Ishikawa (cell line): Measurements from ENCODE around the gene PREP.

Source experiments
- CEBPB ChIP-seq: IDR thresholded peaks from 2 replicates; pipeline ENCODE4 v1.6.1; 2012
- CREB1 ChIP-seq: IDR thresholded peaks from 2 replicates; pipeline ENCODE4 v1.6.1; 2012; ENCODE audit warnings: low read depth
- EGR1 ChIP-seq: IDR thresholded peaks from 2 replicates; pipeline ENCODE4 v1.6.1; 2012
- EP300 ChIP-seq: IDR thresholded peaks from 2 replicates; pipeline ENCODE4 v1.6.1; 2012; ENCODE audit warnings: borderline replicate concordance
- FOXM1 ChIP-seq: IDR thresholded peaks from 2 replicates; pipeline ENCODE4 v1.6.1; 2012; ENCODE audit warnings: low read depth, borderline replicate concordance
- NFIC ChIP-seq: IDR thresholded peaks from 2 replicates; pipeline ENCODE4 v1.6.1; 2012
- RAD21 ChIP-seq: IDR thresholded peaks from 2 replicates; pipeline ENCODE4 v1.6.1; 2012; ENCODE audit warnings: low read depth
- TAF1 ChIP-seq: IDR thresholded peaks from 2 replicates; pipeline ENCODE4 v1.6.1; 2012; ENCODE audit warnings: low read depth, mild to moderate bottlenecking
- TCF12 ChIP-seq: IDR thresholded peaks from 2 replicates; pipeline ENCODE4 v1.6.1; 2012; ENCODE audit warnings: low read depth
- TEAD4 ChIP-seq: IDR thresholded peaks from 2 replicates; pipeline ENCODE4 v1.6.1; 2012
- USF1 ChIP-seq: IDR thresholded peaks from 2 replicates; pipeline ENCODE4 v1.6.1; 2012
- YY1 ChIP-seq: IDR thresholded peaks from 2 replicates; pipeline ENCODE4 v1.6.1; 2012; ENCODE audit warnings: low read depth
- ZBTB7A ChIP-seq: IDR thresholded peaks from 2 replicates; pipeline ENCODE4 v1.6.1; 2012; ENCODE audit warnings: low read depth
- TF ChIP-seq, protein P1 (sequence below): IDR thresholded peaks from 2 replicates; pipeline ENCODE4 v1.6.1; 2012; ENCODE audit warnings: low read depth, mild to moderate bottlenecking
- TF ChIP-seq, protein P2 (sequence below): IDR thresholded peaks from 2 replicates; pipeline ENCODE4 v1.6.1; 2012

Gene PREP

GRCh38 chr6:105401247-105402089 is 1.4 kb downstream of the PREP start:
- TF ChIP-seq EGR1 = no peak
- no peak for TF ChIP-seq CEBPB
- TF ChIP-seq, protein P1, sequence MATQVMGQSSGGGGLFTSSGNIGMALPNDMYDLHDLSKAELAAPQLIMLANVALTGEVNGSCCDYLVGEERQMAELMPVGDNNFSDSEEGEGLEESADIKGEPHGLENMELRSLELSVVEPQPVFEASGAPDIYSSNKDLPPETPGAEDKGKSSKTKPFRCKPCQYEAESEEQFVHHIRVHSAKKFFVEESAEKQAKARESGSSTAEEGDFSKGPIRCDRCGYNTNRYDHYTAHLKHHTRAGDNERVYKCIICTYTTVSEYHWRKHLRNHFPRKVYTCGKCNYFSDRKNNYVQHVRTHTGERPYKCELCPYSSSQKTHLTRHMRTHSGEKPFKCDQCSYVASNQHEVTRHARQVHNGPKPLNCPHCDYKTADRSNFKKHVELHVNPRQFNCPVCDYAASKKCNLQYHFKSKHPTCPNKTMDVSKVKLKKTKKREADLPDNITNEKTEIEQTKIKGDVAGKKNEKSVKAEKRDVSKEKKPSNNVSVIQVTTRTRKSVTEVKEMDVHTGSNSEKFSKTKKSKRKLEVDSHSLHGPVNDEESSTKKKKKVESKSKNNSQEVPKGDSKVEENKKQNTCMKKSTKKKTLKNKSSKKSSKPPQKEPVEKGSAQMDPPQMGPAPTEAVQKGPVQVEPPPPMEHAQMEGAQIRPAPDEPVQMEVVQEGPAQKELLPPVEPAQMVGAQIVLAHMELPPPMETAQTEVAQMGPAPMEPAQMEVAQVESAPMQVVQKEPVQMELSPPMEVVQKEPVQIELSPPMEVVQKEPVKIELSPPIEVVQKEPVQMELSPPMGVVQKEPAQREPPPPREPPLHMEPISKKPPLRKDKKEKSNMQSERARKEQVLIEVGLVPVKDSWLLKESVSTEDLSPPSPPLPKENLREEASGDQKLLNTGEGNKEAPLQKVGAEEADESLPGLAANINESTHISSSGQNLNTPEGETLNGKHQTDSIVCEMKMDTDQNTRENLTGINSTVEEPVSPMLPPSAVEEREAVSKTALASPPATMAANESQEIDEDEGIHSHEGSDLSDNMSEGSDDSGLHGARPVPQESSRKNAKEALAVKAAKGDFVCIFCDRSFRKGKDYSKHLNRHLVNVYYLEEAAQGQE = no peak
- no peak for TF ChIP-seq TAF1
- TF ChIP-seq ZBTB7A = no peak
- no peak for TF ChIP-seq YY1
- no peak for TF ChIP-seq NFIC
- no peak for TF ChIP-seq TEAD4
- TF ChIP-seq TCF12 = no peak
- no peak for TF ChIP-seq FOXM1
- no peak for TF ChIP-seq CREB1

GRCh38 chr6:105400501-105400900 is 2.4 kb downstream of the PREP start:
- no peak for TF ChIP-seq CEBPB
- TF ChIP-seq RAD21 = no peak
- no peak for TF ChIP-seq YY1
- no peak for TF ChIP-seq USF1
- no peak for TF ChIP-seq NFIC
- TF ChIP-seq, protein P2, sequence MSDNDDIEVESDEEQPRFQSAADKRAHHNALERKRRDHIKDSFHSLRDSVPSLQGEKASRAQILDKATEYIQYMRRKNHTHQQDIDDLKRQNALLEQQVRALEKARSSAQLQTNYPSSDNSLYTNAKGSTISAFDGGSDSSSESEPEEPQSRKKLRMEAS = no peak
- TF ChIP-seq TAF1 = no peak

DNA sequence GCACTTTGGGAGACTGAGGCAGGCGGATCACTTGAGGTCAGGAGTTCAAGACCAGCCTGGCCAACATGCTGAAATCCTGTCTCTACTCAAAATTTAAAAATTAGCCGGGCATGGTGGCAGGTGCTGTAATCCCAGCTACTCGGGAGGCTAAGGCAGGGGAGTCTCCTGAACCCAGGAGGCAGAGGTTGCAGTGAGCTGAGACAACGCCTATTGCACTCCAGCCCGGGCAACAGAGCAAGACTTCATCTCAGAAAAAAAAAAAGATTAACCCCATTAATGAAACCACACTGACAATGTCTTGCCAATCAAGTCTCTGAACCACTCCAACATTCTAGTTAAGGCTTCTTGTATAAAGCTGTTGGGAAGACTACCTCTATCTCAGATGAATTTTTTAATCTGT is 4.0 kb downstream of the PREP start:
- TF ChIP-seq USF1 (no peak), EP300 (no peak), TCF12 (no peak), ZBTB7A (no peak), TEAD4 (no peak), RAD21 (no peak), NFIC (no peak), CREB1 (no peak), YY1 (no peak)
- TF ChIP-seq, protein P1 = no peak

DNA sequence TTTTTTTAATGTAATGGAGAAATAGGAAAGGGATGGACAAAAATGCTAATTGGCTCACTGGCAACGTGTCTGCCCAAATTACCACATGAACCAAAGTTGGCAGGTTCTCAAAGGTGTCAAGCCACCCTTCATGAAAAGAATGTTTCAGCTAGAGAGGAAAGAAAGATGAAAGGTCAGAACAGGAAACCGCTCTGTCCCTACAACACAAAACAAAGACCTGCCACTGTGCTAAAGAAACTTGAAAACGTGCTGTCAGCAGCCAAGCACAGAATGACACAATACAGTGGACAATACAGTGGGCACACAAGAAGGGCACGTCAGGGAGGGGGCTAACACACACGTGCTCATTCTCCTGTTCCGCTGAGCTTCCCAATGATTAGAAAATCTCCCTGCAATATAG is 4.9 kb downstream of the PREP start:
- no peak for TF ChIP-seq CEBPB
- TF ChIP-seq, protein P2 = peak; percentile 39; the same call in 1 of the 2 replicates

GRCh38 chr6:105391705-105392104 is 11.2 kb downstream of the PREP start:
- TF ChIP-seq YY1 (no peak), TEAD4 (no peak), EP300 (no peak), TCF12 (no peak), CEBPB (no peak), TAF1 (no peak), EGR1 (no peak), USF1 (no peak), ZBTB7A (no peak), NFIC (no peak), FOXM1 (no peak), RAD21 (no peak), CREB1 (no peak)
- TF ChIP-seq, protein P1 = no peak
- TF ChIP-seq, protein P2 = no peak
